ENCODE data around the gene IFITM5.
"Not testable (repeated sequence)": the region's sequence is repeated elsewhere in the genome, so short reads cannot be mapped to it uniquely, and the experiment has no call there.

DNA sequence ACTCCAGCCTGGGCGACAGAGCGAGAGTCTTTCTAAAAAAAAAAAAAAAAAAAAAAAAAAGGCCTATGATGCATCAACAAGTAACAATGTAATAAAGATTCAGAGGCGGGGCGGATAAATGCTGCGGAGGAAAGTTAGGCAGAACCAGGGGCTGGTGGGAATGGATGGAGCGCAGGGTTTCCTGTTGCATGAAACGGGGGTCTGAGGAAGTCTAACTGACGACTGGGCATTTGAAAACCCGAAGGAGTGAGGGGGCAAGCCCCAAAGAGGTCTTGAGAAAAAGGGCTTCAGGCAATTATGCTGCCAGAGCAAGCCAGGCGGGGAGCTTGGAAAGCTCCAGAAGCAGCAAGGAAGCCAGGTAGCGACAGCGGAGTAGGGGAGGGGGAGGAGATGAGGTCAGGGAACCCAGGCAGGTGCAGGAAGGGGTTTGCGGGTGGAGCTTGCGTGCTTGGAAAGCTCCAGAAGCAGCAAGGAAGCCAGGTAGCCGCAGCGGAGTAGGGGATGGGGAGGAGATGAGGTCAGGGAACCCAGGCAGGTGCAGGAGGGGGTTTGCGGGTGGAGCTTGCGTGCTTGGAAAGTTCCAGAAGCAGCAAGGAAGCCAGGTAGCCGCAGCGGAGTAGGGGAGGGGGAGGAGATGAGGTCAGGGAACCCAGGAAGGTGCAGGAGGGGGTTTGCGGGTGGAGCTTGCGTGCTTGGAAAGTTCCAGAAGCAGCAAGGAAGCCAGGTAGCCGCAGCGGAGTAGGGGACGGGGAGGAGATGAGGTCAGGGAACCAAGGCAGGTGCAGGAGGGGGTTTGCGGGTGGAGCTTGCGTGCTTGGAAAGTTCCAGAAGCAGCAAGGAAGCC, 12.1 kb downstream of the IFITM5 start:
- TF ChIP-seq, protein P1, sequence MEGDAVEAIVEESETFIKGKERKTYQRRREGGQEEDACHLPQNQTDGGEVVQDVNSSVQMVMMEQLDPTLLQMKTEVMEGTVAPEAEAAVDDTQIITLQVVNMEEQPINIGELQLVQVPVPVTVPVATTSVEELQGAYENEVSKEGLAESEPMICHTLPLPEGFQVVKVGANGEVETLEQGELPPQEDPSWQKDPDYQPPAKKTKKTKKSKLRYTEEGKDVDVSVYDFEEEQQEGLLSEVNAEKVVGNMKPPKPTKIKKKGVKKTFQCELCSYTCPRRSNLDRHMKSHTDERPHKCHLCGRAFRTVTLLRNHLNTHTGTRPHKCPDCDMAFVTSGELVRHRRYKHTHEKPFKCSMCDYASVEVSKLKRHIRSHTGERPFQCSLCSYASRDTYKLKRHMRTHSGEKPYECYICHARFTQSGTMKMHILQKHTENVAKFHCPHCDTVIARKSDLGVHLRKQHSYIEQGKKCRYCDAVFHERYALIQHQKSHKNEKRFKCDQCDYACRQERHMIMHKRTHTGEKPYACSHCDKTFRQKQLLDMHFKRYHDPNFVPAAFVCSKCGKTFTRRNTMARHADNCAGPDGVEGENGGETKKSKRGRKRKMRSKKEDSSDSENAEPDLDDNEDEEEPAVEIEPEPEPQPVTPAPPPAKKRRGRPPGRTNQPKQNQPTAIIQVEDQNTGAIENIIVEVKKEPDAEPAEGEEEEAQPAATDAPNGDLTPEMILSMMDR (IDR thresholded peaks at IDR 0.05; ENCODE audit: poor library complexity), result not testable (repeated sequence)
- TF ChIP-seq EZH2 (IDR thresholded peaks at IDR 0.05; ENCODE audit: borderline replicate concordance), result not testable (repeated sequence)
